Astrocyte of the spinal cord (primary cell): ENCODE data around the gene ANKMY2.

Experiments used
- DNase-seq: peaks from one replicate; pipeline ENCODE4 v3.0.0; 2011; ENCODE audit warnings: low read depth, low spot score
- H3K4me3 ChIP-seq: 2 replicates; pipeline ENCODE4 v1.5.1; 2011; ENCODE audit warnings: low read depth, mild to moderate bottlenecking, low read length, moderate library complexity
- in situ Hi-C: cut with HindIII; loops from 2 replicates; pipeline ENCODE4 v1.10.0; 2017; ENCODE audit warnings: low sequenced_read_pairs
- TF ChIP-seq, protein P1 (sequence below): IDR thresholded peaks from 2 replicates; pipeline ENCODE4 v1.5.1; 2012; ENCODE audit warnings: low read depth, mild to moderate bottlenecking, low read length, inconsistent platforms

ANKMY2 gene

GRCh38 chr7:16564909-16565426, 80.6 kb downstream of the ANKMY2 start:
- TF ChIP-seq, protein P1, sequence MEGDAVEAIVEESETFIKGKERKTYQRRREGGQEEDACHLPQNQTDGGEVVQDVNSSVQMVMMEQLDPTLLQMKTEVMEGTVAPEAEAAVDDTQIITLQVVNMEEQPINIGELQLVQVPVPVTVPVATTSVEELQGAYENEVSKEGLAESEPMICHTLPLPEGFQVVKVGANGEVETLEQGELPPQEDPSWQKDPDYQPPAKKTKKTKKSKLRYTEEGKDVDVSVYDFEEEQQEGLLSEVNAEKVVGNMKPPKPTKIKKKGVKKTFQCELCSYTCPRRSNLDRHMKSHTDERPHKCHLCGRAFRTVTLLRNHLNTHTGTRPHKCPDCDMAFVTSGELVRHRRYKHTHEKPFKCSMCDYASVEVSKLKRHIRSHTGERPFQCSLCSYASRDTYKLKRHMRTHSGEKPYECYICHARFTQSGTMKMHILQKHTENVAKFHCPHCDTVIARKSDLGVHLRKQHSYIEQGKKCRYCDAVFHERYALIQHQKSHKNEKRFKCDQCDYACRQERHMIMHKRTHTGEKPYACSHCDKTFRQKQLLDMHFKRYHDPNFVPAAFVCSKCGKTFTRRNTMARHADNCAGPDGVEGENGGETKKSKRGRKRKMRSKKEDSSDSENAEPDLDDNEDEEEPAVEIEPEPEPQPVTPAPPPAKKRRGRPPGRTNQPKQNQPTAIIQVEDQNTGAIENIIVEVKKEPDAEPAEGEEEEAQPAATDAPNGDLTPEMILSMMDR, result peak; percentile 56
- in situ Hi-C loops, result no loop called here
- H3K4me3 ChIP-seq, result no peak overlapping the region
- DNase-seq, result peak; percentile 63

DNA sequence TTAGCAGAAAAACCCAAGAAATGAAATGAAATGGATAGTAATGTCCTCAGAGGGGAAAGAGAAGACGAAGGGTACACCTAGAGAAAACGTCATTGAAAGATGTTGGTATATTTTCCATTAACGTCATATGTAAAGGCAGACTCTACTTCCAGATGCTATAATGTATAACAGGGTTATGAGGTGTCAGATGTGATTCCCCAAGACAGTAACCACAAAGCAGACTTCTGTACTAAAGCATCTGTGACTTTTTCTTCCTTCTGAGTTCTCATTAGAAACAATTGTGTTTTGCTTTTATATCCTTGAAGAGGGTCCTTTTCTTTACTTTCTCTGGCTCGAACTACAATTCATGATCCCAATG, 81.6 kb downstream of the ANKMY2 start:
- TF ChIP-seq, protein P1, result no peak
- H3K4me3 ChIP-seq, result no peak overlapping the region
- in situ Hi-C loops, result no loop called here
- no peak for DNase-seq

DNA sequence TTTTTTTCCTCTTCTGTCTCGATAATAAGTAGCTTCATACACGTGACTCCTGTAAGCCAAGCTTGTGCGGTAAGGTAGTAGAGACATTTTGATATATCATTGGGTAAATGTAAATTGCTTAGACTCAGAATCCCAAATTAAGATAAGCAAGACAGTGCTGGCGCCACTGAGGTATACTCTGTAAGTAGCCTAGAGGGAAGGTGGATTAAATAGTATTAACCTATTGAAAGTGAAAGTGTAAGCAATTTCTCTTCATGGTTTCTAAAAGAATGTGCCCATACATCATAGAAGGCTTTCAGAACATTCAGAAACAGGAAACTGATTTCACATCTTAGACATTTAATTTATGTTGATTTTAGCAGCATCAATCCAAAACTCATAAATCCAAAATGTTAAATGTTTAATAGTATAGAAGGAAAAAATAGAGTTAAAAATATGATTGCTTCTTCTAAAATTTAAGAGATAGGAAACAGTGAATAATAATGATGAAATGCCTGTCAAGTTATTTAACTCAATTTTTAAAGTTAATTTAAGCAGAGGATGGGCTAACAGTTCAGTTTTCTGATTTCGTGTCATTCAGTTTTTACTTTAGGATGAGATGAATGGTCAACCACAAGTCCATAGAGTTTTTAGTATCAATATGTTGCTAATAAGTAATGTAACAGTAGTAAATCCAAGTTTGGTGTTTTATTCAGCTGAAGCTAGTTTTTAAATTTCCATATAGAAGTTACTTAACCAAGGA, 82.1 kb downstream of the ANKMY2 start:
- TF ChIP-seq, protein P1, result no peak
- no peak overlapping the region for H3K4me3 ChIP-seq
- in situ Hi-C loops, result no loop called here
- DNase-seq, result peak; percentile 35

DNA sequence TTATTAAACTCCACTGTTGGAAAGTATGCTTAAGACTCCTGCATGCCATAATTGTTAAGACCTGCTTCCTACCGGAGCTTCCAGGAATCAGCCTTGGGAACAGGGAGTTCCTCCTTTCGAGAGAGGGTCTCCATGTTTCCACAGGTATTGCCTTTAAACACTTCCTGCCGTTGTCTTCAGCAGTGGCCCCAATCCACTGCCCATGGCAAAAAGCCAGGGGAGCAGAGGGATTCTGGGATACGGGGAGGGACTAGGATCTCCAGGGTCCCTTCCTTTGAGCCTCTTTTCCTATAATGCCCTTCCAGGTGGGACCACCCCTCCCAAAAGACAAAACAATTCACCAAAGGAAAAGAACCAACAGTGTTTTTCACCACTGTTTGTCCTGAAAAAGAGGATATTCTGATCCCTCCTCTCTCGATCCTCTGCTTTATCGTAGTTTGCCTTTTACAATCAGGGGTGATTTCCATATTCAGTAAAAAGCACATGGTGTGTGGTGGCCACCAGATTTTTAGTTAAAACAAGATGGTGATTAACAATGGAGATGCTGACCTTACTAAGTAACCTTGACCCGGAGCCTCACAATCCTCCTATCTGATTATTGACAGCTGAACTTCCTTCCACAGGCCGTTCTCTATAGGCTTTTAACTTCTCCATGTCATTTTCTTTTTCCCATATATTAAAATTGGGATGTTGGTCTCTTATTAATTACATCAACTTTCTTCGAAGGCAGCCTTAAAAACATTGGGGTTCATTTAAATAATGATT, 82.9 kb downstream of the ANKMY2 start:
- in situ Hi-C loops, result no loop called here

GRCh38 chr7:16561943-16562342, 83.6 kb downstream of the ANKMY2 start:
- H3K4me3 ChIP-seq, result no peak overlapping the region
- TF ChIP-seq, protein P1, result no peak
- in situ Hi-C loops, result no loop called here
- DNase-seq, result no peak

More for the DNA sequence above, 82.9 kb downstream of the ANKMY2 start:
- TF ChIP-seq, protein P1, result no peak
- no peak overlapping the region for H3K4me3 ChIP-seq
- DNase-seq, result no peak

- no peak overlapping the region for H3K4me3 ChIP-seq
- in situ Hi-C loops, result no loop called here
- DNase-seq, result no peak
- TF ChIP-seq, protein P1, result no peak
These were observed 85.9 kb downstream of the ANKMY2 start for GRCh38 chr7:16559497-16560179.
